ENCODE measurements around the gene ITGB4. TPM values are rescaled to one million over a fixed set of nuclear protein-coding genes. Genes with fewer than 3 reads are reported as not detected.

Gene ITGB4
- total and polyA plus RNA-seq, 4 donors: 11.1 to 47.8 (median 14.8) TPM

GRCh38 chr17:75791254-75791653 lies 70.0 kb downstream of the ITGB4 start:
- Histone ChIP-seq H3K27ac (ENCODE audit: low read depth in 1 of 2, low read length in 1 of 2) (no peak overlapping the region), H3K36me3 (ENCODE audit: control insufficient read depth in 4 of 4, insufficient read depth in 4 of 4, low read length in 4 of 4) (peaks cover 3 to 18% (median 7%) of the 10 kb centered on the region in 4 donors), H3K9me3 (ENCODE audit: control insufficient read depth in 4 of 4, insufficient read depth in 3 of 4, low read length in 3 of 4) (no peaks in the 10 kb centered on the region), H3K27me3 (ENCODE audit: control insufficient read depth in 3 of 3, insufficient read depth in 3 of 3, low read length in 2 of 3) (no peaks in the 10 kb centered on the region), H3K9ac (ENCODE audit: insufficient read depth in 1 of 2, low read length in 2 of 2) (peak overlapping the region in 1 of 2 donors; percentile 83), H3K4me1 (ENCODE audit: control insufficient read depth in 5 of 5, insufficient read depth in 5 of 5, low read length in 5 of 5) (peaks cover 2 to 11% (median 5%) of the 10 kb centered on the region in 5 donors), H3K4me3 (no peak overlapping the region)
- no peak for ATAC-seq (ENCODE audit: insufficient read depth, low FRiP score)
- no peak for TF ChIP-seq CTCF (IDR thresholded peaks at IDR 0.05; ENCODE audit: control extremely low read depth, extremely low read depth)
- peak in 1 of 3 donors; percentile 45 for DNase-seq
- 68 to 82% methylated on average over 6 of the region's 6 CpGs for WGBS, 2 donors

GRCh38 chr17:75793460-75793859 lies 72.2 kb downstream of the ITGB4 start:
- Histone ChIP-seq H3K27me3 (ENCODE audit: control insufficient read depth in 3 of 3, insufficient read depth in 3 of 3, low read length in 2 of 3) (no peaks in the 10 kb centered on the region), H3K36me3 (ENCODE audit: control insufficient read depth in 4 of 4, insufficient read depth in 4 of 4, low read length in 4 of 4) (peaks cover 3 to 25% (median 14%) of the 10 kb centered on the region in 4 donors), H3K9me3 (ENCODE audit: control insufficient read depth in 4 of 4, insufficient read depth in 3 of 4, low read length in 3 of 4) (no peaks in the 10 kb centered on the region), H3K9ac (ENCODE audit: insufficient read depth in 1 of 2, low read length in 2 of 2) (no peak overlapping the region), H3K4me3 (no peak overlapping the region), H3K27ac (ENCODE audit: low read depth in 1 of 2, low read length in 1 of 2) (no peak overlapping the region), H3K4me1 (ENCODE audit: control insufficient read depth in 5 of 5, insufficient read depth in 5 of 5, low read length in 5 of 5) (peaks cover 0 to 6% (median 0%) of the 10 kb centered on the region in 5 donors)
- no peak for ATAC-seq (ENCODE audit: insufficient read depth, low FRiP score)
- no peak for DNase-seq
- no peak for TF ChIP-seq CTCF (IDR thresholded peaks at IDR 0.05; ENCODE audit: control extremely low read depth, extremely low read depth)
- 52 to 69% methylated on average over 1 of the region's 1 CpG for WGBS, 2 donors

- Histone ChIP-seq H3K27me3 (ENCODE audit: control insufficient read depth in 3 of 3, insufficient read depth in 3 of 3, low read length in 2 of 3) (no peaks in the 10 kb centered on the region), H3K9me3 (ENCODE audit: control insufficient read depth in 4 of 4, insufficient read depth in 3 of 4, low read length in 3 of 4) (no peaks in the 10 kb centered on the region), H3K36me3 (ENCODE audit: control insufficient read depth in 4 of 4, insufficient read depth in 4 of 4, low read length in 4 of 4) (peaks cover 3 to 32% (median 21%) of the 10 kb centered on the region in 4 donors), H3K4me3 (no peak overlapping the region), H3K9ac (ENCODE audit: insufficient read depth in 1 of 2, low read length in 2 of 2) (no peak overlapping the region), H3K27ac (ENCODE audit: low read depth in 1 of 2, low read length in 1 of 2) (no peak overlapping the region), H3K4me1 (ENCODE audit: control insufficient read depth in 5 of 5, insufficient read depth in 5 of 5, low read length in 5 of 5) (peaks cover 0 to 6% (median 0%) of the 10 kb centered on the region in 5 donors)
- 93 to 94% methylated on average over 8 of the region's 8 CpGs for WGBS, 2 donors
- DNase-seq (no peak), ATAC-seq (ENCODE audit: insufficient read depth, low FRiP score) (no peak)
- no peak for TF ChIP-seq CTCF (IDR thresholded peaks at IDR 0.05; ENCODE audit: control extremely low read depth, extremely low read depth)
These were observed 74.8 kb downstream of the ITGB4 start for GRCh38 chr17:75795820-75796607.
